Measurements from ENCODE around the gene ARHGAP9. TPM values are rescaled to one million over a fixed set of nuclear protein-coding genes. Genes with fewer than 3 reads are reported as not detected.
"Not testable (repeated sequence)": the region's sequence is repeated elsewhere in the genome, so short reads cannot be mapped to it uniquely, and the experiment has no call there.

Gene ARHGAP9
- total RNA-seq, 1 experiment from 2014 or later = not detected

GRCh38 chr12:57438400-57438799 lies 41.3 kb downstream of the ARHGAP9 start:
- DNase-seq (ENCODE audit: low spot score) = no peak

- no peak for DNase-seq (ENCODE audit: low spot score)
Observed at GRCh38 chr12:57435293-57435692, 44.4 kb downstream of the ARHGAP9 start.

- DNase-seq (ENCODE audit: low spot score) = no peak
Observed at GRCh38 chr12:57434517-57435223, 45.0 kb downstream of the ARHGAP9 start, which contains the start of gene INHBC. INHBC (plus strand) TSS chr12:57434784; CDS start chr12:57434887, 103 bp downstream.

DNA sequence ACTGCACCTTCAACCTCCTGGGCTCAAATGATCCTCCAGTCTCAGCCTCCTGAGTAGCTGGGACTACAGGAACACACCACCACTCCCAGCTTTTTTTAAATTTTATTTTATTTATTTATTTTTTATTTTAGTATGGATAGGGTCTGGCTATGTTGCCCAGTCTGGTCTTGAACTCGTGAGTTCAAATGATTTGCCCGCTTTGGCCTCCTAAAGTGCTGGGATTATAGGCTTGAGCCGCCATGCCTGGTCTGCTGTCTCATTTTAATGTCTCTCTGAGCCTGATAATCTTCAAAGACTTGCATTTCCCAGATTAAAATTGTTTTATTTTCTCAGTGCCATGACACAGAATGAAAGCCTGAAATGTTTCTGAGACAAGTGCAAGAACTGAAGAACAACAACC lies 46.3 kb downstream of the ARHGAP9 start:
- DNase-seq (ENCODE audit: low spot score) = no peak

DNA sequence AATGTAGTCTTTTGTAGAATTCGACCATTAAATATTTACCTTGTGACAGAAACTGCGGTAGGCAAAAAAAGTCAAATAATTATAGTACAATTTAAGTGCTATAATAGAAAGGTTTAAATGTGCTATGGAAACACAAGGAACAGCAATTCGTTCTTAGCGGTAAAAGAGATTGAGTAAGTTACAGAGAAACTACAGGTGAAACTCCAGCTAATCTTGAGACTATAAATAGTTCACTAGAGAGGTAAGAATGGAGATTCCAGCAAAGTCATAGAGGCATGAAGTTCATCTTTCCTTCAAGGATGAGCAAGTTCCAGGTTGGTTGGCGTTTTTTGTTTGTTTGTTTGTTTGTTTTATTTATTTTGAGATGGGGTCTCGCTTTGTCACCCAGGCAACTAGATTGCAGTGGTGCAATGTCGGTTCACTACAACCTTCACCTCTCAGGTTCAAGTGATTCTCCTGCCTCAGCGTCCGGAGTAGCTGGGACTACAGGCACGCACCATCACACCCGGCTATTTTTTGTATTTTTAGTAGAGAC lies 47.9 kb downstream of the ARHGAP9 start:
- no peak for DNase-seq (ENCODE audit: low spot score)

- DNase-seq (ENCODE audit: low spot score) = peak; percentile 94
Observed at GRCh38 chr12:57430931-57431566, 48.6 kb downstream of the ARHGAP9 start, which contains the start of gene R3HDM2. R3HDM2 (minus strand) TSS chr12:57431043; CDS start chr12:57310428, 120,615 bp downstream.

DNA sequence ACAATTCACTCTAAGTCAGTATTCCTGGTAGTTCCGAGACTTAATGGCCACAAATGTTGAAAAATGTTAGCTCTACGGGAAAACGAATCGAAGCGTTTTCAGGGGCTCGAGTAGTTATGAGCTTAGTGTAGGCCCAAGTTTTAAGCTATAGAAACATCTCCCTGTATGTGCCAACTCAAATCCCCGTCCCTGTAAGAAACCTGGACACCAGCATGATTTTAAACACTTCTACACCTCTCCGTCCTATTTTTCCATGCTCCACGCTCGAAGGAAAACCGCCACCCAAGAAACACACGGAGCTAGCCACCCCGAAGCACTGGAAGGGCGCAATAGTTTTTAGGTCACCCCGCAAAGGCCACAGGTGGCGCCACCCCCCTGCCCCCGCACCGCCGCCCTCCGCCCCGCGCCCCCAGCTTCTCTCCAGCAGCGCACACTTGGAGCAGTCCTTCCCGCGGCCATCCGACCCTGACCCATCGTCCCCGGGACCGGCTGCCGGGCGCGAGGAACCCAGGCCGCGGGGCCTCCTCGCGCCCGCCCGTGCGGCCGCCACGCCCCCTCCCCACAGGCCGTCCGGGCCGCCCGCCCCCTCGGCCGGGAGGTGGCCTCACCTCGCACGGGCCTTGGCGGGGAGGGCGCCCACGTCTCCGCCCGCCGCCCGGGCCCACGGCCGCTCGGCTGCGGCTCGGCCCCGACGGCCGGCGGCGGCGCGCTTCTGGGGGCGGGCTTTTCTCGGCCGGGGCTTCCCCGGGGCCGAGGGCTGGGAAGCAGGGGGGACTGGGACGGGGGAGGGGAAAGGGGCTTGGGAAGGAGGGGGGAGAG lies 49.3 kb downstream of the ARHGAP9 start:
- no peak for DNase-seq (ENCODE audit: low spot score)

- no peak for DNase-seq (ENCODE audit: low spot score)
Observed at GRCh38 chr12:57429473-57430111, 50.1 kb downstream of the ARHGAP9 start.

GRCh38 chr12:57428965-57429364 lies 50.7 kb downstream of the ARHGAP9 start:
- no peak for DNase-seq (ENCODE audit: low spot score)

GRCh38 chr12:57426948-57427347 lies 52.7 kb downstream of the ARHGAP9 start:
- DNase-seq (ENCODE audit: low spot score) = not testable (repeated sequence)

Other genes starting within 250 kb of the ARHGAP9 start
- not detected in 2 replicates for gene STAC3, start 228.7 kb downstream of the ARHGAP9 start, total RNA-seq (2014; rRNA removed; shearing (Covaris generic))
- 9.5 and 12.3 TPM in 2 replicates for gene R3HDM2, start 48.8 kb downstream of the ARHGAP9 start, total RNA-seq (2014; rRNA removed; shearing (Covaris generic))
- gene INHBC, start 45.1 kb downstream of the ARHGAP9 start, total RNA-seq (2014; rRNA removed; shearing (Covaris generic)) = not detected in 2 replicates
- 16.1 and 24.8 TPM in 2 replicates for gene INHBE, start 24.6 kb downstream of the ARHGAP9 start, total RNA-seq (2014; rRNA removed; shearing (Covaris generic))
- 5.7 and 6.3 TPM in 2 replicates for gene GLI1, start 20.1 kb downstream of the ARHGAP9 start, total RNA-seq (2014; rRNA removed; shearing (Covaris generic))
- 118 and 121 TPM in 2 replicates for gene MARS1, start 8.2 kb upstream of the ARHGAP9 start, total RNA-seq (2014; rRNA removed; shearing (Covaris generic))
- gene DDIT3, start 40.6 kb upstream of the ARHGAP9 start, total RNA-seq (2014; rRNA removed; shearing (Covaris generic)) = 43.2 and 50.1 TPM in 2 replicates
- gene MBD6, start 43.0 kb upstream of the ARHGAP9 start, total RNA-seq (2014; rRNA removed; shearing (Covaris generic)) = 1.5 and 3.1 TPM in 2 replicates
- 76.6 and 109 TPM in 2 replicates for gene DCTN2, start 67.3 kb upstream of the ARHGAP9 start, total RNA-seq (2014; rRNA removed; shearing (Covaris generic))
- gene KIF5A, start 70.2 kb upstream of the ARHGAP9 start, total RNA-seq (2014; rRNA removed; shearing (Covaris generic)) = 0.27 TPM in 1 of 2 replicates, not detected in the other
- 24.4 and 27.2 TPM in 2 replicates for gene PIP4K2C, start 111.3 kb upstream of the ARHGAP9 start, total RNA-seq (2014; rRNA removed; shearing (Covaris generic))
- gene DTX3, start 125.0 kb upstream of the ARHGAP9 start, total RNA-seq (2014; rRNA removed; shearing (Covaris generic)) = 7.3 and 10.7 TPM in 2 replicates
- 8.5 and 11.7 TPM in 2 replicates for gene ARHGEF25, start 131.6 kb upstream of the ARHGAP9 start, total RNA-seq (2014; rRNA removed; shearing (Covaris generic))
- gene B4GALNT1, start 153.3 kb upstream of the ARHGAP9 start, total RNA-seq (2014; rRNA removed; shearing (Covaris generic)) = 64.3 and 77.3 TPM in 2 replicates
- gene OS9, start 214.3 kb upstream of the ARHGAP9 start, total RNA-seq (2014; rRNA removed; shearing (Covaris generic)) = 221 and 235 TPM in 2 replicates

All from H4 (cell line).